ENCODE measurements around the gene OR1N2.

DNA sequence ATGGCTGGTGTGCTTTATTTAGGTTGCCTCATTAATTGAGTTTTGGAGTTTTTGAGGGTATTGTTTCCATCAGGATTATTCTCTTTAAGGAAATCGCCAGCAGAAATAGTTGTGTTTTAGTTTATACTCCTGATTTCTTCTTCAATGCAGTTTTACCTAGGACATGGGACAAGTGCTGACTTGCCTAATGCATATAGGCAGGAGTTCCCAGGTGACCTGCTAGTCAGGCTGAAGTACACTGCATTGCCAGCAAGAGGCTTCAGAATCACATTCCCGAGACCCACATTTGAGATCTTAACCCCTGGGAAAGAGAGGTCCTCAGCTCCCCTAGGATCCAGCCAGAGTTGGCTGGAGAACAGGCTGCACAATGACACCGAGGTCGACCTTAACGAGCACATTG is 1.5 kb upstream of the OR1N2 start:
- TF ChIP-seq, protein P1, sequence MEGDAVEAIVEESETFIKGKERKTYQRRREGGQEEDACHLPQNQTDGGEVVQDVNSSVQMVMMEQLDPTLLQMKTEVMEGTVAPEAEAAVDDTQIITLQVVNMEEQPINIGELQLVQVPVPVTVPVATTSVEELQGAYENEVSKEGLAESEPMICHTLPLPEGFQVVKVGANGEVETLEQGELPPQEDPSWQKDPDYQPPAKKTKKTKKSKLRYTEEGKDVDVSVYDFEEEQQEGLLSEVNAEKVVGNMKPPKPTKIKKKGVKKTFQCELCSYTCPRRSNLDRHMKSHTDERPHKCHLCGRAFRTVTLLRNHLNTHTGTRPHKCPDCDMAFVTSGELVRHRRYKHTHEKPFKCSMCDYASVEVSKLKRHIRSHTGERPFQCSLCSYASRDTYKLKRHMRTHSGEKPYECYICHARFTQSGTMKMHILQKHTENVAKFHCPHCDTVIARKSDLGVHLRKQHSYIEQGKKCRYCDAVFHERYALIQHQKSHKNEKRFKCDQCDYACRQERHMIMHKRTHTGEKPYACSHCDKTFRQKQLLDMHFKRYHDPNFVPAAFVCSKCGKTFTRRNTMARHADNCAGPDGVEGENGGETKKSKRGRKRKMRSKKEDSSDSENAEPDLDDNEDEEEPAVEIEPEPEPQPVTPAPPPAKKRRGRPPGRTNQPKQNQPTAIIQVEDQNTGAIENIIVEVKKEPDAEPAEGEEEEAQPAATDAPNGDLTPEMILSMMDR (conservative IDR thresholded peaks at IDR 0.05): no peak
- TF ChIP-seq ZFX (IDR thresholded peaks at IDR 0.05): no peak
